Keratinocyte (primary cell): ENCODE results near the gene FRMD6. TPM values are rescaled to one million over a fixed set of nuclear protein-coding genes. Genes with fewer than 3 reads are reported as not detected.

Experiments
- DNase-seq: peaks from one replicate; pipeline ENCODE4 v3.0.0-alpha.2; 2011; ENCODE audit warnings: low read depth, missing footprints, low spot score
- FAIRE-seq: peaks from 2 replicates; lab custom pipeline; 2011; peaks lifted over from hg19 to GRCh38; lab: Jason Lieb, UNC
- H2AFZ ChIP-seq: 2 replicates; pipeline ENCODE4 v1.6.0; 2012; ENCODE audit warnings: low read length, control low read depth, inconsistent platforms; ENCODE audit not compliant: control insufficient read depth
- H3K27ac ChIP-seq: 2 replicates; pipeline ENCODE4 v1.5.1; 2011; ENCODE audit warnings: low read length; ENCODE audit not compliant: control insufficient read depth, insufficient read depth
- H3K27me3 ChIP-seq: 3 replicates; pipeline ENCODE4 v1.6.0; 2011; ENCODE audit warnings: low read length; ENCODE audit not compliant: control insufficient read depth, insufficient read depth; ENCODE audit errors: extremely low read depth
- H3K36me3 ChIP-seq, 2 experiments: 2 replicates in 1 of 2; 3 replicates in 1 of 2; pipeline ENCODE4 v1.5.1; 2011; ENCODE audit warnings: low read length in 2 of 2, mild to moderate bottlenecking in 1 of 2; ENCODE audit not compliant: control insufficient read depth in 2 of 2, insufficient read depth in 2 of 2; ENCODE audit errors: extremely low read depth in 1 of 2
- H3K4me1 ChIP-seq: 3 replicates; pipeline ENCODE4 v1.5.1; 2011; ENCODE audit warnings: low read length; ENCODE audit not compliant: control insufficient read depth, insufficient read depth; ENCODE audit errors: extremely low read depth
- H3K4me2 ChIP-seq: 3 replicates; pipeline ENCODE4 v1.6.0; 2011; ENCODE audit warnings: low read depth, low read length; ENCODE audit not compliant: control insufficient read depth, insufficient read depth; ENCODE audit errors: extremely low read depth
- H3K4me3 ChIP-seq, 3 experiments: fragments of 200-600 bp in 1 of 3; sonication (generic) in 1 of 3; 2 replicates in 2 of 3; 3 replicates in 1 of 3; pipeline ENCODE4 v1.5.1; 2011 to 2016; ENCODE audit warnings: low read length in 3 of 3, mild to moderate bottlenecking in 3 of 3, control low read depth in 2 of 3, inconsistent platforms in 1 of 3, low read depth in 1 of 3, mixed read lengths in 1 of 3, mixed run types in 1 of 3, moderate library complexity in 1 of 3; ENCODE audit not compliant: control insufficient read depth in 2 of 3, insufficient read depth in 2 of 3; ENCODE audit errors: extremely low read depth in 1 of 3
- H3K79me2 ChIP-seq: 2 replicates; pipeline ENCODE4 v1.6.0; 2012; ENCODE audit warnings: low read length; ENCODE audit not compliant: control insufficient read depth, insufficient read depth
- H3K9ac ChIP-seq: 3 replicates; pipeline ENCODE4 v1.6.0; 2011; ENCODE audit warnings: low read length; ENCODE audit not compliant: control insufficient read depth, insufficient read depth; ENCODE audit errors: extremely low read depth
- H3K9me1 ChIP-seq: 3 replicates; pipeline ENCODE4 v1.6.0; 2011; ENCODE audit warnings: low read length; ENCODE audit not compliant: control insufficient read depth, insufficient read depth; ENCODE audit errors: extremely low read depth
- H3K9me3 ChIP-seq: 2 replicates; pipeline ENCODE4 v1.5.1; 2012; ENCODE audit warnings: low read depth, low read length; ENCODE audit not compliant: control insufficient read depth
- H4K20me1 ChIP-seq: 3 replicates; pipeline ENCODE4 v1.6.0; 2011; ENCODE audit warnings: low read length; ENCODE audit not compliant: control insufficient read depth, insufficient read depth; ENCODE audit errors: extremely low read depth
- CTCF ChIP-seq, 3 experiments: IDR thresholded peaks in 1 of 3; conservative IDR thresholded peaks in 1 of 3; optimal IDR thresholded peaks in 1 of 3; 2 replicates in 2 of 3; 3 replicates in 1 of 3; pipeline versions ENCODE3 to v1.5.1; 2011; ENCODE audit warnings: low read length in 3 of 3, mild to moderate bottlenecking in 3 of 3, moderate library complexity in 2 of 3, control low read depth in 1 of 3, inconsistent platforms in 1 of 3; ENCODE audit not compliant: insufficient read depth in 2 of 3; ENCODE audit errors: extremely low read depth in 1 of 3
- EZH2 ChIP-seq: IDR thresholded peaks from one replicate; pipeline ENCODE4 v1.6.1; 2012; ENCODE audit warnings: inconsistent platforms, mild to moderate bottlenecking, low read length, moderate library complexity
- dilution Hi-C: fragments of 300-500 bp; cut with MboI; formaldehyde crosslinking; loops from one replicate; pipeline ENCODE4 v1.7.0; 2020; ENCODE audit warnings: low sequenced_read_pairs; ENCODE audit not compliant: extremely low pct_ligation_motif_present
- polyA plus RNA-seq, 5 experiments: library from polyadenylated mRNA; depleted of rRNA in 3 of 5; stranded (reverse) in 3 of 5; stranded (forward) in 1 of 5; unstranded in 1 of 5; fragments of >200 nt; gene quantifications; 1 replicate in 1 of 5; 2 replicates in 3 of 5; 3 replicates in 1 of 5; pipeline versions ENCODE4 v1.2.1 to v1.2.3, GENCODE V29; 2011 to 2012; ENCODE audit warnings: missing spikeins in 2 of 5, low read depth in 1 of 5, low replicate concordance in 1 of 5

FRMD6 gene
- polyA plus RNA-seq, 1 donor (not counting 4 experiments of a cell fraction or from before 2014, with no cell fraction given): 120 TPM

- H3K4me3 ChIP-seq: no peak overlapping the region
- H3K9me3 ChIP-seq: no peaks in the 10 kb centered on the region
- peaks cover 3% of the 10 kb centered on the region for H4K20me1 ChIP-seq
- peaks cover 5% of the 10 kb centered on the region for H3K9me1 ChIP-seq
- FAIRE-seq: peak; percentile 55
- no peak overlapping the region for H3K4me2 ChIP-seq
- H3K79me2 ChIP-seq: peaks cover 91% of the 10 kb centered on the region
- DNase-seq: no peak
- no peak overlapping the region for H2AFZ ChIP-seq
- dilution Hi-C loops: no loop called here
- H3K4me1 ChIP-seq: peaks cover 19% of the 10 kb centered on the region
- TF ChIP-seq EZH2 (no peak), CTCF (optimal IDR thresholded peaks at IDR 0.05 in 1 of 3, IDR thresholded peaks at IDR 0.05 in 1 of 3, conservative IDR thresholded peaks at IDR 0.05 in 1 of 3; ENCODE audit: extremely low read depth in 1 of 3, insufficient read depth in 2 of 3, low read length in 3 of 3) (no peak)
- H3K27me3 ChIP-seq: no peaks in the 10 kb centered on the region
- peaks cover 3 to 23% of the 10 kb centered on the region in 2 experiments for H3K36me3 ChIP-seq
- no peak overlapping the region for H3K27ac ChIP-seq
- no peak overlapping the region for H3K9ac ChIP-seq
Measured at GRCh38 chr14:51674294-51675002, 22.7 kb downstream of the FRMD6 start.

- TF ChIP-seq EZH2: no peak
- TF ChIP-seq CTCF (optimal IDR thresholded peaks at IDR 0.05 in 1 of 3, IDR thresholded peaks at IDR 0.05 in 1 of 3, conservative IDR thresholded peaks at IDR 0.05 in 1 of 3; ENCODE audit: extremely low read depth in 1 of 3, insufficient read depth in 2 of 3, low read length in 3 of 3): no peak
- Histone ChIP-seq H3K4me3 (no peak overlapping the region), H2AFZ (no peak overlapping the region), H3K4me1 (peaks cover 19% of the 10 kb centered on the region), H3K79me2 (peaks cover 95% of the 10 kb centered on the region), H3K9me1 (peaks cover 5% of the 10 kb centered on the region), H3K9me3 (no peaks in the 10 kb centered on the region), H3K27me3 (no peaks in the 10 kb centered on the region), H3K9ac (no peak overlapping the region), H4K20me1 (peaks cover 3% of the 10 kb centered on the region), H3K4me2 (no peak overlapping the region), H3K36me3 (peaks cover 3 to 23% of the 10 kb centered on the region in 2 experiments), H3K27ac (no peak overlapping the region)
- dilution Hi-C loops: no loop called here
- FAIRE-seq (no peak), DNase-seq (no peak)
Measured at GRCh38 chr14:51676549-51676948, 24.8 kb downstream of the FRMD6 start.
